DMS53 treated with DMSO at 0.1 percent for 48 hours (cell line): ENCODE results near the gene KYNU.
"Not testable (repeated sequence)": the region's sequence is repeated elsewhere in the genome, so short reads cannot be mapped to it uniquely, and the experiment has no call there.

Experiments
- DNase-seq: peaks from one replicate; lab custom pipeline; 2025; ENCODE audit not compliant: unreplicated experiment; lab: John Stamatoyannopoulos, UW

Gene KYNU

DNA sequence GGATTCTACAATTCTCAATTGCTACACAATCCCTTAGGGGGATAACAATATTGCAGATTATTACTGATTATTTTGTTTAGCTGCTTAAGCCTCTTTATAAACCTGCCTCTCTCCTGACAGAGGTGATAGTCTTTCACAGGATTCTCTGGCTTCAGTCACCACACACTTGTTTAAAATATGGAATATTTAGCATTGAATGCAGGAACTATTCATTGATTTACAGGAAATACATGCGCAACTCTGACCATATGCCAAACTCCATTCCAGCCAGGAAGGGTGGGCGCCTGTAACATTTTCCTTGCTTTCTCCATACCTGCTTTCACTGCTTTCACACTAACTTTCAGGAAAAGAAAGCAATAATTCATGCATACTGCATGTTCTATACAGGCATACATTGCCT lies 207.0 kb downstream of the KYNU start:
- no peak for DNase-seq

DNA sequence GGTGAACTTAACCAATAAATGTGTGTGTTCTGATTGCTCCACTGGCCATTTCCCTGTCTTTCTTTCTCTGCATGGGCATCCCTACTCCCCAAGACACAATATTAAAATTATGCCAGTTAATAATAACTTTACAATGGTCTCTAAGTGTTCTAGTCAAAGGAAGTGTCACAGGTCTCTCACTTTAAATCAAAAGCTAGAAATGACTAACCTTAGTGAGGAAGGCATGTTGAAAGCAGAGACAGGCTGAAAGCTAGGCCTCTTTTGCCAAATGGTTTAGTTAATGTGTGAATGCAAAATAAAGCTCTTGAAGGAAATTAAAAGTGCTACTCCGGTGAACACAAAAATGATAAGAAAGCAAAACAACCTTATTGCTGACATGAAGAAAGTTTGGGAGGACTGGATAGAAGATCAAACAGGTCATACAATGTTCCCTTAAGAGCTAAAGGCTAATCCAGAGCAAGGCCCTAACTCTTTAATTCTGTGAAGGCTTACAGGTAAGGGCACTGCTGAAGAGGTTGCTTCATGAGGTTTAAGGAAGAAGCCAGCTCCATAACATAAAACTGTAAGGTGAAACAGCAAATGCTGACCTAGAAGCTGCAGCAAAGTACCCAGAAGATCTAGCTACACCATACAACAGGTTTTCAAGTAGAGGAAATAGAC lies 207.8 kb downstream of the KYNU start:
- DNase-seq = no peak

DNA sequence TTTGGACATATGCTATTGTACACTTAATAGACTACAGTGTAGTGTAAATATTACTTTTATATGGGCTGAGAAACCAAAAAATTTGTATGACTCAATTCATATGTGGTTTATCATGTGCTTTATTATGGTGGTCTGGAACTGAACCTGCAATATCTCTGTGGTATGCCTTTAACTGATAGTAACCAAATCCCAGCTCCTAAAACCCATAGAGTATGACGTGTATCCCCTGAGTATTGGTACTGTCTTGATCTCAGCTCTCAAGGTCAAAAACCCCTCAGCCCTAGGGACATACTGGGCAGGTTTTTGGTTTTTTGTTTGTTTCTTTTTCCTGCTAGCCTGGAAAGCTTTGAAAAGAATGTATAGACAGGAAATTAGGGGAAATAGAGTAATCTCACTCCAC lies 209.6 kb downstream of the KYNU start:
- no peak for DNase-seq

DNA sequence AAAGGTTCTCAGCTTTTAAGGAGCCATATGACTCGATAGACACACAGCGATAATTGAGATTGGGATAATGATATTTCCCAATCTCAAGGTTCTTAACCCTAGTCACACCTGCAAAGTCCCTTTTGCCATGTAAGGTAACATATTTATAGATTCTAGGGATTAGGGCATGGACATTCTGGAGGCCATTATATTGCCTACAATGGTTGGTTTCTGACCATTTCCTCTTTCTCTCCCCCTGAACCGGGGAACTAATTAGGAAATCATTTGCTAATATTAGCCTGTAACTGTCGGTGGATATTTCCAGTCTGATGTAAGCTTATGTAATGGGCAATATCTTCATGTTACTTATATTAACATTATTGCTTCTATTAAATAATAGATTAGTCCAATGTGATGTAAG lies 210.9 kb downstream of the KYNU start:
- no peak for DNase-seq

DNA sequence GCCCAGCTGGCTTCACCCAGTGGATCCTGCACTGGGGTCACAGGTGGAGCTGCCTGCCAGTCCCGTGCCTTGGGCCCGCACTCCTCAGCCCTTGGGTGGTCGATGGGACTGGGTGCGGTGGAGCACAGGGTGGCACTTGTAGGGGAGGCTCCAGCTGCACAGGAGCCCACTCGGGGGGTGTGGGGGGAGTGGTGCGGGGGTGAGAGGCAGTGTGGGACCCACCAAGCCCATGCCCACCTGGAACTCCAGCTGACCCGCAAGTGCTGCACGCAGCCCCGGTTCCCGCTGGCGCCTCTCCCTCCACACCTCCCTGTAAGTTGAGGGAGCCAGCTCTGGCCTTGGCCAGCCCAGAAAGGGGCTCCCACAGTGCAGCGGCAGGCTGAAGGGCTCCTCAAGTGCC lies 212.1 kb downstream of the KYNU start:
- DNase-seq = not testable (repeated sequence)
